Peyer's patch (tissue), 4 donors: ENCODE data around the gene NFU1. TPM values are rescaled to one million over a fixed set of nuclear protein-coding genes. Genes with fewer than 3 reads are reported as not detected.

ENCODE experiments used
- DNase-seq, 3 donors: peaks; one replicate each; pipeline ENCODE4 v3.0.0-alpha.2; 2017 to 2019
- H3K27ac ChIP-seq, 4 donors: fragments of 200-600 bp; sonication (generic); one replicate each; pipeline ENCODE4 v1.5.1; 2016 to 2019
- H3K27me3 ChIP-seq, 2 donors: fragments of 200-600 bp; sonication (generic); one replicate each; pipeline ENCODE4 v1.5.1; 2019
- H3K36me3 ChIP-seq, 3 donors: fragments of 200-600 bp; sonication (generic); one replicate each; pipeline ENCODE4 v1.5.1; 2016 to 2019
- H3K4me1 ChIP-seq, 4 donors: fragments of 200-600 bp; sonication (generic); one replicate each; pipeline ENCODE4 v1.5.1; 2016 to 2019
- H3K4me3 ChIP-seq, 4 donors: fragments of 200-600 bp; sonication (generic); 1 replicate in 3 of 4; 2 replicates in 1 of 4; pipeline ENCODE4 v1.5.1; 2016 to 2019; ENCODE audit warnings: mild to moderate bottlenecking in 1 of 4
- H3K9me3 ChIP-seq, 4 donors: fragments of 200-600 bp; sonication (generic); one replicate each; pipeline ENCODE4 v1.5.1; 2016 to 2019; ENCODE audit warnings: mild to moderate bottlenecking in 1 of 4
- POLR2A ChIP-seq, 2 donors: fragments of 450-650 bp; IDR thresholded peaks; one replicate each; pipeline ENCODE4 v1.5.1; 2017; ENCODE audit warnings: antibody characterized with exemption in 2 of 2, mild to moderate bottlenecking in 2 of 2, moderate library complexity in 2 of 2
- total RNA-seq, 4 donors: library from RNA; depleted of rRNA; stranded (reverse); fragments of >200 nt; gene quantifications; one replicate each; pipeline ENCODE4 v1.1.0, GENCODE V29; 2016
- TF ChIP-seq, protein P1 (sequence below), 6 experiments: fragments of 450-650 bp in 4 of 6; fragments of 200-600 bp in 2 of 6; sonication (generic) in 1 of 6; IDR thresholded peaks; one replicate each; pipeline ENCODE4 v1.5.1; 2017 to 2019; ENCODE audit warnings: antibody characterized with exemption in 6 of 6, mild to moderate bottlenecking in 3 of 6, moderate library complexity in 1 of 6

The NFU1 gene
- total RNA-seq, 4 donors from 2014 or later, result 16.9 to 47.0 (median 40.4) TPM

DNA sequence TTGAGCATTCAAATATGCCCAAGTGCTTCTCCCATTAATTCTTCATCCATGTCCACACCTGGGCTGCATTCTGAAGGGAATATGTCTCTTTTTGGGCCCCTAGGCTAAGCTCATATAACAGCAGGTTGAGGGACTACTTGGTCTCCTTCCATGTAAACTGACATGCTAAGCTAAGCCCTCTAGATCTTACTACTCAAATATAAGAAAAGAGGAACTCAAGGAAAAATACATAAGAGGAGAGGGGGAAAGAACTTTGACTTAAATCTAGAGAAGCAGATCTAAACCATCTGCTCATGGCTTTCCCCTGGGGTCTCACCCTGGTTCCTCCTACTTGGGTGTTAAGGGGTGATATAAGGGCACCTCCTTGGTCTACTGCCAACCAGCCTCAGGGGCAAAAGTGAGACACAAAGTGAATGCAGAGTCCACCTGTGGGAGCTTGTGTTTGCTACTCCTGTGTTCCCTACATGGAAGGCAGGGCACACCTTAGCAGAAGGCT lies 19.8 kb upstream of the NFU1 start:
- no peak overlapping the region for H3K4me3 ChIP-seq
- no peak for DNase-seq
- no peaks in the 10 kb centered on the region for H3K36me3 ChIP-seq
- H3K27me3 ChIP-seq, result no peaks in the 10 kb centered on the region
- H3K9me3 ChIP-seq, result no peaks in the 10 kb centered on the region
- no peaks in the 10 kb centered on the region for H3K4me1 ChIP-seq
- TF ChIP-seq, protein P1, sequence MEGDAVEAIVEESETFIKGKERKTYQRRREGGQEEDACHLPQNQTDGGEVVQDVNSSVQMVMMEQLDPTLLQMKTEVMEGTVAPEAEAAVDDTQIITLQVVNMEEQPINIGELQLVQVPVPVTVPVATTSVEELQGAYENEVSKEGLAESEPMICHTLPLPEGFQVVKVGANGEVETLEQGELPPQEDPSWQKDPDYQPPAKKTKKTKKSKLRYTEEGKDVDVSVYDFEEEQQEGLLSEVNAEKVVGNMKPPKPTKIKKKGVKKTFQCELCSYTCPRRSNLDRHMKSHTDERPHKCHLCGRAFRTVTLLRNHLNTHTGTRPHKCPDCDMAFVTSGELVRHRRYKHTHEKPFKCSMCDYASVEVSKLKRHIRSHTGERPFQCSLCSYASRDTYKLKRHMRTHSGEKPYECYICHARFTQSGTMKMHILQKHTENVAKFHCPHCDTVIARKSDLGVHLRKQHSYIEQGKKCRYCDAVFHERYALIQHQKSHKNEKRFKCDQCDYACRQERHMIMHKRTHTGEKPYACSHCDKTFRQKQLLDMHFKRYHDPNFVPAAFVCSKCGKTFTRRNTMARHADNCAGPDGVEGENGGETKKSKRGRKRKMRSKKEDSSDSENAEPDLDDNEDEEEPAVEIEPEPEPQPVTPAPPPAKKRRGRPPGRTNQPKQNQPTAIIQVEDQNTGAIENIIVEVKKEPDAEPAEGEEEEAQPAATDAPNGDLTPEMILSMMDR (IDR thresholded peaks at IDR 0.05), result no peak
- no peak for TF ChIP-seq POLR2A (IDR thresholded peaks at IDR 0.05)
- no peak overlapping the region for H3K27ac ChIP-seq

DNA sequence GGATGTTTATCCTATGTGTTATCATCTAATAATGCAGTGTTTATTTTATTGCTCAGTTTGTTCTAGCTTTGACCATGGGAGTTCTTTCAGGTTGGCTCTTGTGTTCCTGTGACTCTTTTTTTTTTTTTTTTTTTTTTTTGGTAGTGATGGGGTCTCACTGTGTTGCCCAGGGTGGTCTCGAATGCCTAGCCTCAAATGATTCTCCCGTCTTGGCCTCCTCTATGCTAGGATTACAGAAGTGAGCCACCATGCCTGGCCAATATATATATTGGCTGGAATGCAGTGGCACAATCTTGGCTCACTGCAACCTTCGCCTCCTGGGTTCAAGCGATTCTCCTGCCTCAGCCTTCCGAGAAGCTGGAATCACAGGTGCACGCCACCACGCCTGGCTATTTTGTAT lies 18.9 kb upstream of the NFU1 start:
- Histone ChIP-seq H3K4me3 (no peak overlapping the region), H3K36me3 (no peaks in the 10 kb centered on the region), H3K27ac (no peak overlapping the region), H3K27me3 (no peaks in the 10 kb centered on the region), H3K4me1 (no peaks in the 10 kb centered on the region), H3K9me3 (no peaks in the 10 kb centered on the region)
- no peak for DNase-seq
- TF ChIP-seq, protein P1 (IDR thresholded peaks at IDR 0.05), result no peak
- no peak for TF ChIP-seq POLR2A (IDR thresholded peaks at IDR 0.05)

DNA sequence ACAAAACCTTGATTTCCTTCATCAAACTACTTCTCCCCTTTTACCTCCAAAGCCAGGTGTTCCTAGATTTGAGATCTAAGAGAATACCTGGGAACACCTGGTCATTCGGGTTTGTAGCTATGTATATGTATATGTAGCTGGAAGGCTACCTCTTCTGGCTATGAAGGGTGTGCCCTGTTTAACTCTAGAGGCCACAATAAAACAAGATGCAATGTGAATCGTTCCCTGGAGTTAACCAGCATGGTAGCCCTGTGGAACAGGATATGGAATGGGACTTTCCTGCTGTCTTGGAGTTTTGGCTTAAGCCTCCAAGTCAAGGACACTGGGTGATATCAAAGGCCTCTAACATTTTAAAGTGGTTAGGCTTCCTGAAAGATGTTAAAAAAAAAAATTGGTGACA lies 17.7 kb upstream of the NFU1 start:
- Histone ChIP-seq H3K27ac (no peak overlapping the region), H3K36me3 (no peaks in the 10 kb centered on the region), H3K4me1 (no peaks in the 10 kb centered on the region), H3K9me3 (no peaks in the 10 kb centered on the region), H3K27me3 (no peaks in the 10 kb centered on the region), H3K4me3 (no peak overlapping the region)
- no peak for DNase-seq
- TF ChIP-seq, protein P1 (IDR thresholded peaks at IDR 0.05), result no peak
- TF ChIP-seq POLR2A (IDR thresholded peaks at IDR 0.05), result no peak

DNA sequence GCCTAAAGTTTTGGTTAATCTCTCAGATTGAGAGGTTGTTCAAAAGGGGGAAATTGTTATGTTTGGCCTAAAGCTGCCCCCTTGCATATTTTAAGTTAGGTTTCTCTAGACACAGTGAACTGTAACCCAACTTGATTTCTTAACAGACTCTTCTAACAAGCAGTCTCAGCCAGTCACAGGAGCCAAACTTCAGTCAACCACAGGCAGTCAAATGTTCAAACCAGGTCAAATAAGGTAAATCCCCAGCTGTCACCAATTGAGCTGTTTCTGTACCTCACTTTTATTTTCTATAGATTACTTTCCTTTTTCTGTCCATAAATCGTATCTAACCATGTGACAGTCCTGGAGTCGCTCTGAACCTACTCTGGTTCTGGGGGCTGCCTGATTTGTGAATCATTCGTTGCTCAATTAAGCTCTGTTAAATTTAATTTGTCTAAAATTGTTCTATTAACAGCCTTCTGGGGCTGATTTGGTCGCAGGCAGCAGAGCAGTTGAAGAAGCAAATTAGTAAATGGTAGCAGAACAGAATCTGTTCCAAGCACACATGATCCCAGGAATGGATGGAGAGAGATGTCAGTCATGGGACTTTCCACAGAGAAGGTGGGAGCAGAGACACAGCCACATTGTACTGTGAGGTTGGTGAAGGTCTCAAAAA lies 16.4 kb upstream of the NFU1 start:
- DNase-seq, result no peak
- TF ChIP-seq, protein P1 (IDR thresholded peaks at IDR 0.05), result no peak
- TF ChIP-seq POLR2A (IDR thresholded peaks at IDR 0.05), result no peak
- no peaks in the 10 kb centered on the region for H3K9me3 ChIP-seq

DNA sequence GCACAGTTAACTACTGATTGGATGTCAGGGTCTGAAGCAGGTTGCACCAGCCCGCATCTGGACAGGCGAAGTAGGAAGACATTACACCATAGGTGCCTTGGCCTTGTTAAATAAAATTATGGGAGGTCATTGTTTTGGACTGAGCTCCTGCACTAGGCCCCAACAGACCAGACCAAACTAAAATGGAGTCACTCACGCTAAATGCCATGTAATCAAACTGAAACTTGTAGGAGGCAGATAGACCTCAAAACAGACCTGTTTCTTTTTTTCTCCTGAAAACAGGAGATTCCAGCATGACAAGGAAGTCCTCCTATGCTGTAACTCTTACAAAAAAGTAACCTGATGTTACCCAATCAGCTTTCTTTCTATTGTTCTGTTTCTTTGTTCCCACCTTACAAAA lies 15.5 kb upstream of the NFU1 start:
- Histone ChIP-seq H3K4me3 (no peak overlapping the region), H3K36me3 (no peaks in the 10 kb centered on the region), H3K27me3 (no peaks in the 10 kb centered on the region), H3K27ac (no peak overlapping the region), H3K9me3 (no peaks in the 10 kb centered on the region), H3K4me1 (no peaks in the 10 kb centered on the region)
- DNase-seq, result no peak
- TF ChIP-seq, protein P1 (IDR thresholded peaks at IDR 0.05), result no peak
- TF ChIP-seq POLR2A (IDR thresholded peaks at IDR 0.05), result no peak

More for the DNA sequence above, 16.4 kb upstream of the NFU1 start:
- no peaks in the 10 kb centered on the region for H3K36me3 ChIP-seq
- H3K27ac ChIP-seq, result no peak overlapping the region
- H3K27me3 ChIP-seq, result no peaks in the 10 kb centered on the region
- no peak overlapping the region for H3K4me3 ChIP-seq
- no peaks in the 10 kb centered on the region for H3K4me1 ChIP-seq
